Lower leg skin (tissue), 3 donors: ENCODE measurements around the gene CYB561A3.

Experiments
- POLR2A ChIP-seq, 2 donors: fragments of 450-650 bp; IDR thresholded peaks; one replicate each; pipeline ENCODE4 v1.6.1; 2016 to 2017; ENCODE audit warnings: antibody characterized with exemption in 2 of 2, mild to moderate bottlenecking in 1 of 2, moderate library complexity in 1 of 2
- TF ChIP-seq, protein P1 (sequence below), 3 donors: fragments of 450-650 bp; IDR thresholded peaks; one replicate each; pipeline ENCODE4 v1.5.1; 2016; ENCODE audit warnings: antibody characterized with exemption in 3 of 3, mild to moderate bottlenecking in 3 of 3, moderate library complexity in 2 of 3

DNA sequence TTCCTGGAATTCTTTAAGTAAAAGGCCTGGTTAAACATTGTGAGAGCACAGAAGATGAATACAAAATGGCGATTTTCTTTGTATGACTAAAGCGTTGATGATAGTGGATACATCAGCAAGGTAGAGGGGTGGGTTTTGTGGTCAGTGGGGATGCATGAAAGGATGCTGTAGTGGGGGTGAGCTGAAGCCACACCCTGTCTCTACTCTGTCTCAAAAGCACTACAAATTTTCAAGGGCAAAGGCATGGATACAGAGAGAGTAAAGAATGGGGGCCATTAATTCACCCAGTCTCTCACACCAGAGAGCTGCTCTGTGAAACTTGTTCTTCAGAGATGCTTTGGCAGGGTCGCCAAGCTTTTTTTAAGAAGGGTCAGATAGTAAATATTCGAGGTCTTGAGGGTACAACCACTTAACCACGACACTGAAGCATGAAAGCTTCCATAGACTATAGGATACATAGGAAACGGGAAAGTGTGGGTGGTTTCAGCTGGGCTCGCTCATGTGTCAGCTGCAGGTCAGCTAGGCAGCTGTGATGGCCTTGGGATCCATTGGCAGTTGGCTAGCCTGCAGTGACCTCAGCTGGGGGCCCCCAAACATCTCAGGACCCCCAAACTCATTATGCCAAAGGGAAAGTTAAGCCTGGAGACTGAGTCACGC lies 8.8 kb upstream of the CYB561A3 start:
- TF ChIP-seq, protein P1, sequence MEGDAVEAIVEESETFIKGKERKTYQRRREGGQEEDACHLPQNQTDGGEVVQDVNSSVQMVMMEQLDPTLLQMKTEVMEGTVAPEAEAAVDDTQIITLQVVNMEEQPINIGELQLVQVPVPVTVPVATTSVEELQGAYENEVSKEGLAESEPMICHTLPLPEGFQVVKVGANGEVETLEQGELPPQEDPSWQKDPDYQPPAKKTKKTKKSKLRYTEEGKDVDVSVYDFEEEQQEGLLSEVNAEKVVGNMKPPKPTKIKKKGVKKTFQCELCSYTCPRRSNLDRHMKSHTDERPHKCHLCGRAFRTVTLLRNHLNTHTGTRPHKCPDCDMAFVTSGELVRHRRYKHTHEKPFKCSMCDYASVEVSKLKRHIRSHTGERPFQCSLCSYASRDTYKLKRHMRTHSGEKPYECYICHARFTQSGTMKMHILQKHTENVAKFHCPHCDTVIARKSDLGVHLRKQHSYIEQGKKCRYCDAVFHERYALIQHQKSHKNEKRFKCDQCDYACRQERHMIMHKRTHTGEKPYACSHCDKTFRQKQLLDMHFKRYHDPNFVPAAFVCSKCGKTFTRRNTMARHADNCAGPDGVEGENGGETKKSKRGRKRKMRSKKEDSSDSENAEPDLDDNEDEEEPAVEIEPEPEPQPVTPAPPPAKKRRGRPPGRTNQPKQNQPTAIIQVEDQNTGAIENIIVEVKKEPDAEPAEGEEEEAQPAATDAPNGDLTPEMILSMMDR (IDR thresholded peaks at IDR 0.05), result no peak
- TF ChIP-seq POLR2A (IDR thresholded peaks at IDR 0.05), result no peak
